Upper lobe of left lung (tissue), 4 donors: ENCODE measurements around the gene PARN.

Experiments used
- EP300 ChIP-seq, 4 donors: sonication (generic); formaldehyde crosslinking; IDR thresholded peaks; one replicate each; pipeline ENCODE4 v1.5.1; 2017; ENCODE audit warnings: antibody characterized with exemption in 4 of 4, control low read depth in 2 of 4
- POLR2A ChIP-seq, 4 donors: fragments of 450-650 bp; IDR thresholded peaks; one replicate each; pipeline ENCODE4 v1.5.1; 2016 to 2017; ENCODE audit warnings: antibody characterized with exemption in 4 of 4, mild to moderate bottlenecking in 2 of 4
- POLR2AphosphoS5 ChIP-seq, 2 donors: sonication (generic); formaldehyde crosslinking; IDR thresholded peaks; one replicate each; pipeline ENCODE4 v1.5.1; 2017; ENCODE audit warnings: antibody characterized with exemption in 2 of 2
- TF ChIP-seq, protein P1 (sequence below), 6 experiments: fragments of 450-650 bp in 4 of 6; fragments of 200-600 bp in 2 of 6; sonication (generic) in 2 of 6; IDR thresholded peaks; one replicate each; pipeline ENCODE4 v1.5.1; 2016 to 2019; ENCODE audit warnings: antibody characterized with exemption in 6 of 6

- TF ChIP-seq, protein P1, sequence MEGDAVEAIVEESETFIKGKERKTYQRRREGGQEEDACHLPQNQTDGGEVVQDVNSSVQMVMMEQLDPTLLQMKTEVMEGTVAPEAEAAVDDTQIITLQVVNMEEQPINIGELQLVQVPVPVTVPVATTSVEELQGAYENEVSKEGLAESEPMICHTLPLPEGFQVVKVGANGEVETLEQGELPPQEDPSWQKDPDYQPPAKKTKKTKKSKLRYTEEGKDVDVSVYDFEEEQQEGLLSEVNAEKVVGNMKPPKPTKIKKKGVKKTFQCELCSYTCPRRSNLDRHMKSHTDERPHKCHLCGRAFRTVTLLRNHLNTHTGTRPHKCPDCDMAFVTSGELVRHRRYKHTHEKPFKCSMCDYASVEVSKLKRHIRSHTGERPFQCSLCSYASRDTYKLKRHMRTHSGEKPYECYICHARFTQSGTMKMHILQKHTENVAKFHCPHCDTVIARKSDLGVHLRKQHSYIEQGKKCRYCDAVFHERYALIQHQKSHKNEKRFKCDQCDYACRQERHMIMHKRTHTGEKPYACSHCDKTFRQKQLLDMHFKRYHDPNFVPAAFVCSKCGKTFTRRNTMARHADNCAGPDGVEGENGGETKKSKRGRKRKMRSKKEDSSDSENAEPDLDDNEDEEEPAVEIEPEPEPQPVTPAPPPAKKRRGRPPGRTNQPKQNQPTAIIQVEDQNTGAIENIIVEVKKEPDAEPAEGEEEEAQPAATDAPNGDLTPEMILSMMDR (IDR thresholded peaks at IDR 0.05) = no peak
- TF ChIP-seq POLR2A (IDR thresholded peaks at IDR 0.05) = no peak
- peak in 1 of 4 donors; percentile 33 for TF ChIP-seq EP300 (IDR thresholded peaks at IDR 0.05)
- TF ChIP-seq POLR2AphosphoS5 (IDR thresholded peaks at IDR 0.05) = no peak
Observed at GRCh38 chr16:14579266-14579665, 50.8 kb downstream of the PARN start.
